HepG2 (cell line): Measurements from ENCODE around the gene WNT3A. TPM values are rescaled to one million over a fixed set of nuclear protein-coding genes. Genes with fewer than 3 reads are reported as not detected.

Experiments used
- AHDC1 ChIP-seq: sonication (generic); formaldehyde crosslinking; IDR thresholded peaks from 2 replicates; pipeline ENCODE4 v1.5.1; 2020; ENCODE audit warnings: mild to moderate bottlenecking, missing genetic modification reagents, borderline replicate concordance
- GATA4 ChIP-seq: sonication (generic); IDR thresholded peaks from 2 replicates; pipeline ENCODE4 v1.6.1; 2016; ENCODE audit warnings: antibody characterized with exemption, low read depth, borderline replicate concordance
- JDP2 ChIP-seq: sonication (generic); formaldehyde crosslinking; IDR thresholded peaks from 2 replicates; pipeline ENCODE4 v1.8.1; 2022; ENCODE audit warnings: missing genetic modification reagents, borderline replicate concordance
- MAF1 ChIP-seq: sonication (generic); formaldehyde crosslinking; IDR thresholded peaks from 2 replicates; pipeline ENCODE4 v1.5.0; 2020; ENCODE audit warnings: missing genetic modification reagents, borderline replicate concordance
- RELA ChIP-seq: sonication (generic); formaldehyde crosslinking; IDR thresholded peaks from 2 replicates; pipeline ENCODE4 v1.4.0; 2020; ENCODE audit warnings: missing genetic modification reagents
- RORA ChIP-seq: sonication (generic); formaldehyde crosslinking; IDR thresholded peaks from 2 replicates; pipeline ENCODE4 v1.5.0; 2020; ENCODE audit warnings: mild to moderate bottlenecking, missing genetic modification reagents, moderate library complexity
- SATB2 ChIP-seq: sonication (generic); formaldehyde crosslinking; IDR thresholded peaks from 2 replicates; pipeline ENCODE4 v1.5.0; 2020; ENCODE audit warnings: missing genetic modification reagents
- TCF12 ChIP-seq, 2 experiments: fragments of 450-650 bp in 1 of 2; sonication (generic) in 1 of 2; formaldehyde crosslinking in 1 of 2; IDR thresholded peaks; 2 replicates each; pipeline versions ENCODE4 v1.6.1 to v1.8.0; 2017 to 2022; ENCODE audit warnings: antibody characterized with exemption in 1 of 2, mild to moderate bottlenecking in 1 of 2, missing genetic modification reagents in 1 of 2, moderate library complexity in 1 of 2
- ZC3H13 ChIP-seq: sonication (generic); formaldehyde crosslinking; IDR thresholded peaks from 2 replicates; pipeline ENCODE4 v1.8.1; 2023; ENCODE audit warnings: mild to moderate bottlenecking, missing genetic modification reagents, moderate library complexity
- ZKSCAN8 ChIP-seq: IDR thresholded peaks from 2 replicates; pipeline ENCODE4 v1.6.1; 2016; ENCODE audit warnings: borderline replicate concordance, missing genetic modification reagents, missing compliant biosample characterization
- ZNF263 ChIP-seq: sonication (generic); formaldehyde crosslinking; IDR thresholded peaks from 2 replicates; pipeline ENCODE4 v1.4.0; 2020; ENCODE audit warnings: missing genetic modification reagents
- ZNF329 ChIP-seq: sonication (generic); formaldehyde crosslinking; IDR thresholded peaks from 2 replicates; pipeline ENCODE4 v1.9.0; 2021; ENCODE audit warnings: low read depth, mild to moderate bottlenecking, missing genetic modification reagents
- ZNF33B ChIP-seq: sonication (generic); formaldehyde crosslinking; IDR thresholded peaks from 2 replicates; pipeline ENCODE4 v1.5.1; 2020; ENCODE audit warnings: mild to moderate bottlenecking, missing genetic modification reagents
- ZNF350 ChIP-seq: sonication (generic); formaldehyde crosslinking; IDR thresholded peaks from 2 replicates; pipeline ENCODE4 v1.4.0; 2020; ENCODE audit warnings: mild to moderate bottlenecking, low read depth, missing genetic modification reagents, borderline replicate concordance
- ZNF724P ChIP-seq: sonication (generic); formaldehyde crosslinking; IDR thresholded peaks from 2 replicates; pipeline ENCODE4 v1.8.0; 2022; ENCODE audit warnings: missing genetic modification reagents, borderline replicate concordance
- ZNF841 ChIP-seq: sonication (generic); formaldehyde crosslinking; IDR thresholded peaks from 2 replicates; pipeline ENCODE4 v1.8.1; 2023; ENCODE audit warnings: missing genetic modification reagents, borderline replicate concordance
- polyA plus RNA-seq, 8 experiments: library from polyadenylated mRNA; depleted of rRNA in 3 of 8; stranded (reverse) in 7 of 8; unstranded in 1 of 8; fragments of >200 nt; fragmentation: Illumina TruSeq in 4 of 8; extraction: Trizol in 4 of 8; gene quantifications; 2 replicates each; pipeline versions ENCODE4 v1.2.1 to v1.2.3, GENCODE V29; 2011 to 2016; ENCODE audit warnings: low read depth in 4 of 8, missing spikeins in 1 of 8, mixed read lengths in 1 of 8; ENCODE audit not compliant: insufficient read depth in 1 of 8
- total RNA-seq, 5 experiments: library from RNA; depleted of rRNA; stranded (reverse); fragments of >200 nt; fragmentation: Illumina TruSeq; extraction: Trizol; gene quantifications; 2 replicates each; pipeline ENCODE4 v1.2.3, GENCODE V29; 2016; ENCODE audit warnings: low read depth in 1 of 5
- TF ChIP-seq, protein P1 (sequence below): sonication (generic); formaldehyde crosslinking; IDR thresholded peaks from 2 replicates; pipeline ENCODE4 v1.8.1; 2022; ENCODE audit warnings: low read depth, mild to moderate bottlenecking, missing genetic modification reagents
- TF ChIP-seq, protein P2 (sequence below): sonication (generic); formaldehyde crosslinking; IDR thresholded peaks from 2 replicates; pipeline ENCODE4 v1.5.0; 2020; ENCODE audit warnings: mild to moderate bottlenecking, missing genetic modification reagents, borderline replicate concordance

WNT3A gene
- total and polyA plus RNA-seq, 2 of the 13 experiments (the other 11 are each of a cell fraction or from before 2014, with no cell fraction given): not detected

- TF ChIP-seq, protein P1, sequence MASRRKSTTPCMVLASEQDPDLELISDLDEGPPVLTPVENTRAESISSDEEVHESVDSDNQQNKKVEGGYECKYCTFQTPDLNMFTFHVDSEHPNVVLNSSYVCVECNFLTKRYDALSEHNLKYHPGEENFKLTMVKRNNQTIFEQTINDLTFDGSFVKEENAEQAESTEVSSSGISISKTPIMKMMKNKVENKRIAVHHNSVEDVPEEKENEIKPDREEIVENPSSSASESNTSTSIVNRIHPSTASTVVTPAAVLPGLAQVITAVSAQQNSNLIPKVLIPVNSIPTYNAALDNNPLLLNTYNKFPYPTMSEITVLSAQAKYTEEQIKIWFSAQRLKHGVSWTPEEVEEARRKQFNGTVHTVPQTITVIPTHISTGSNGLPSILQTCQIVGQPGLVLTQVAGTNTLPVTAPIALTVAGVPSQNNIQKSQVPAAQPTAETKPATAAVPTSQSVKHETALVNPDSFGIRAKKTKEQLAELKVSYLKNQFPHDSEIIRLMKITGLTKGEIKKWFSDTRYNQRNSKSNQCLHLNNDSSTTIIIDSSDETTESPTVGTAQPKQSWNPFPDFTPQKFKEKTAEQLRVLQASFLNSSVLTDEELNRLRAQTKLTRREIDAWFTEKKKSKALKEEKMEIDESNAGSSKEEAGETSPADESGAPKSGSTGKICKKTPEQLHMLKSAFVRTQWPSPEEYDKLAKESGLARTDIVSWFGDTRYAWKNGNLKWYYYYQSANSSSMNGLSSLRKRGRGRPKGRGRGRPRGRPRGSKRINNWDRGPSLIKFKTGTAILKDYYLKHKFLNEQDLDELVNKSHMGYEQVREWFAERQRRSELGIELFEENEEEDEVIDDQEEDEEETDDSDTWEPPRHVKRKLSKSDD (CRISPR knock-in tag): peak; percentile 99
- TF ChIP-seq AHDC1 (CRISPR knock-in tag) (peak; percentile 74), ZNF263 (CRISPR knock-in tag) (peak; percentile 95), JDP2 (CRISPR knock-in tag) (no peak), RELA (CRISPR knock-in tag) (no peak; the same call in 1 of the 2 replicates), ZNF724P (CRISPR knock-in tag) (peak; percentile 91), SATB2 (CRISPR knock-in tag) (no peak), ZNF841 (no peak), TCF12 (IDR thresholded peaks at IDR 0.05) (no peak), TCF12 (CRISPR knock-in tag; IDR thresholded peaks at IDR 0.05) (no peak), ZNF329 (no peak), MAF1 (no peak), ZKSCAN8 (CRISPR knock-in tag) (0 out of 2 replicates have a peak, but pooled peaks have one; percentile 11), GATA4 (peak; percentile 57; the same call in 1 of the 2 replicates), ZC3H13 (CRISPR knock-in tag) (peak; percentile 61; the same call in 1 of the 2 replicates), ZNF33B (CRISPR knock-in tag) (0 out of 2 replicates have a peak, but pooled peaks have one; percentile 90), RORA (no peak), ZNF350 (CRISPR knock-in tag) (peak; percentile 85)
- TF ChIP-seq, protein P2, sequence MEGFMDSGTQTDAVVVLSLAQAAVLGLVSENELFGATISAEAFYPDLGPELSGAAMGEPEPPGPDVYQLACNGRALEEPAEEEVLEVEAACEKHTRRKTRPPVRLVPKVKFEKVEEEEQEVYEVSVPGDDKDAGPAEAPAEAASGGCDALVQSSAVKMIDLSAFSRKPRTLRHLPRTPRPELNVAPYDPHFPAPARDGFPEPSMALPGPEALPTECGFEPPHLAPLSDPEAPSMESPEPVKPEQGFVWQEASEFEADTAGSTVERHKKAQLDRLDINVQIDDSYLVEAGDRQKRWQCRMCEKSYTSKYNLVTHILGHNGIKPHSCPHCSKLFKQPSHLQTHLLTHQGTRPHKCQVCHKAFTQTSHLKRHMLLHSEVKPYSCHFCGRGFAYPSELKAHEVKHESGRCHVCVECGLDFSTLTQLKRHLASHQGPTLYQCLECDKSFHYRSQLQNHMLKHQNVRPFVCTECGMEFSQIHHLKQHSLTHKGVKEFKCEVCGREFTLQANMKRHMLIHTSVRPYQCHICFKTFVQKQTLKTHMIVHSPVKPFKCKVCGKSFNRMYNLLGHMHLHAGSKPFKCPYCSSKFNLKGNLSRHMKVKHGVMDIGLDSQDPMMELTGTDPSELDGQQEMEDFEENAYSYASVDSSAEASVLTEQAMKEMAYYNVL (CRISPR knock-in tag): no peak
These were observed 102.5 kb downstream of the WNT3A start, which contains the start of gene MRPL55 (continued) for GRCh38 chr1:228109073-228109961.
